NCI-H1417 (cell line): ENCODE data around the gene TAS2R46.
"Not testable (repeated sequence)": the region's sequence is repeated elsewhere in the genome, so short reads cannot be mapped to it uniquely, and the experiment has no call there.

Experiments used
- DNase-seq, 3 experiments: peaks; one replicate each; lab custom pipeline; 2025; lab: John Stamatoyannopoulos, UW

Gene TAS2R46, protein sequence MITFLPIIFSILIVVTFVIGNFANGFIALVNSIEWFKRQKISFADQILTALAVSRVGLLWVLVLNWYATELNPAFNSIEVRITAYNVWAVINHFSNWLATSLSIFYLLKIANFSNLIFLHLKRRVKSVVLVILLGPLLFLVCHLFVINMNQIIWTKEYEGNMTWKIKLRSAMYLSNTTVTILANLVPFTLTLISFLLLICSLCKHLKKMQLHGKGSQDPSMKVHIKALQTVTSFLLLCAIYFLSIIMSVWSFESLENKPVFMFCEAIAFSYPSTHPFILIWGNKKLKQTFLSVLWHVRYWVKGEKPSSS

GRCh38 chr12:11062194-11062593 lies at the start of gene TAS2R46:
Gene TAS2R46 (minus strand): TSS chr12:11062294. CDS start chr12:11062294, 0 bp downstream.
- DNase-seq: not testable (repeated sequence)

GRCh38 chr12:11111213-11111612 lies 49.1 kb upstream of the TAS2R46 start:
- not testable (repeated sequence) for DNase-seq

- DNase-seq: no peak
Measured at GRCh38 chr12:11108862-11109261, 46.8 kb upstream of the TAS2R46 start.

- no peak for DNase-seq
Measured at GRCh38 chr12:11107719-11108118, 45.6 kb upstream of the TAS2R46 start.

DNA sequence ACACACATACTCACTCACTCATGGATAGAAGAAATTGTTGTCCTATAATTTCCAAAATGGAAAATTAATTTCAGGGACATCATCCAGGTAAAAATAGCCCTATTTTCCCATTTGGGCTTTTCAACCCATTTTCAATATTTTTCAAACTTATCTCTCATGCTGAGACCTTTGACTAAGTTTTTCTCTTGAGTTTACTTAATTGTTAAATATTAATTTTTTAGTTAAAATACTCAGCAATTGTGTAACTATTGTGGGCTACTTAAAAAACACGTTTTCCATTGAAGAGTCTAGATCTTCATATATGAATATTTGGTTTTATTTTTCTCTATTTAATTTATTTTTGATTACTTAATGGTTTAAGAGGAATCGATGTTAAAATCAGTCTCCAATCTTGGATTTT lies 44.2 kb upstream of the TAS2R46 start:
- DNase-seq: no peak

- DNase-seq: no peak
Measured at GRCh38 chr12:11105546-11105945, 43.5 kb upstream of the TAS2R46 start.

DNA sequence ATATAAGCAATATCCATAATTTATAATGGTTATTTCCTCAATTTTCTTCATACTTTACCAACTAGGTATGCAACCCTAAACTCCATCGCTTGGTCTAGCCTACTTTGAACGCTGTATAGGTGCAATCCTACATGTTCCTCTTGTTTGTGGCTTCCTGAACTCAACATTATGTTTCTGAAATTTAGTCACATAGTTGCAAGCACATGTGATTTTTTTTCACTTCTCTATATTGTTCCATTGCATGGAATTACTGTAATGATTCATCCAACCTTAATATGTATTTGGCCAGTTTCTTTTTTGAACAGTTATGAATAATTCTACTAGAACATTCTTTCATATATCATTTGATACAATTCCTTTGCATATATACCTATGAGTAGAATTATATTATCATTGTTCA lies 32.8 kb upstream of the TAS2R46 start:
- not testable (repeated sequence) for DNase-seq

DNA sequence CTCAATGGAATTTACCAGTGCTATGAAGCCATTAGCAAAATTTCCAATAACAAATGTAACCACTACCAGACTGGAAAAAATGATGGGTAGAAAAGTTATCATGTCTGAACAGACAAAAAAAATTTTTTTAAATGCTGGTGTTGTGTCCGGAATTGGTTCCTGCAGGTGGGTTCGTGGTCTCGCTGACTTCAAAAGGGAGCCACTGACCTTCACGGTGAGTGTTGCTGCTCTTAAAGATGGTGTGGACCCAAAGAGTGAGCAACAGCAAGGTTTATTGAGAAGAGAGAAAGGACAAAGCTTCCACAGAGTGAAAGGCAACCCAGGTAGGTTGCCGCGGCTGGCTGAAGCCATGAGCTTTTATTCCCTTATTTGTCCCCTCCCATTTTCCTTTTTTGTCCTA lies 30.0 kb upstream of the TAS2R46 start, which contains the start of gene TAS2R43:
Gene TAS2R43 (minus strand): TSS at position 186 of the 400 bp plus-strand sequence. CDS start 84 bp downstream, at position 102.
- no peak for DNase-seq

- DNase-seq: no peak
Measured at GRCh38 chr12:11089246-11089645, 27.2 kb upstream of the TAS2R46 start.

GRCh38 chr12:11085419-11085818 lies 23.3 kb upstream of the TAS2R46 start:
- DNase-seq: no peak

GRCh38 chr12:11081987-11082386 lies 19.9 kb upstream of the TAS2R46 start:
- no peak for DNase-seq

- no peak for DNase-seq
Measured at GRCh38 chr12:11078246-11078645, 16.2 kb upstream of the TAS2R46 start.

DNA sequence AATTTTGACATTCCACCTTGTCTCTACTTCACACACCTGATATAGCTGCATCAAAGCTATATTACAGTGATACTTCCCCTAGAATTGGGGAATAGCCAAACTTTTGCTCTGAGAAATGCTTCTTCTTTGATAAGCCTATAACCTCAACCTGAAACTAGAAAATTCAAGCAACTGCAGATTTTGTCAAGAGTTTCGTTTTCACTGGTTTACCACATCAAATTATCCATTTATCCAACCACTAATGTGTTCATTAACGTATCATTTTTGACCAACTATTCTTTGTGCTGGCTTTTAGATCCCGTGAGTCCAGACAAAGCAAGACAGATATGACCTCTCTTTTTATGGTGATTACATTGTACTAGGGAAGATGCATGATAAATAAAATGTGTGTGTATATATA lies 13.5 kb upstream of the TAS2R46 start:
- no peak for DNase-seq

- DNase-seq: no peak
Measured at GRCh38 chr12:11071414-11071813, 9.3 kb upstream of the TAS2R46 start.

DNA sequence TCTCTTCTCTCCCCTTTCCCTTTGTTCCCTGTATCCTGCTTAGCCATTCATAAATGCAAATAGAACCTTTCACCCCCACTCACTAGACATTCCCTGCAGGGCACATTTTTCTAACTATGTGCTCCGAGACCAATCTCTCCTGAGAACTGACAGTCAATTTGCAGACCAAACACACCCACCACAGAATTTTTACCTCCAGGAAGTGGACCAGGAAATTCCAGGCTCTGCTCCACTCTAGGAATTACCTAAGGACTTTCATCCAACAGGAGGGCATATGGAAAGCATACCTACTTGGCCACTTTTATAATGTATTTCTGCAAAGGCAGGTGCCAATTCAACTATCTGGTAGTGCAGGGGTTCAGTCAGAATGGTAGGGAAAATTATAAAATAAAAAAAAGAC lies 8.9 kb upstream of the TAS2R46 start:
- DNase-seq: no peak

DNA sequence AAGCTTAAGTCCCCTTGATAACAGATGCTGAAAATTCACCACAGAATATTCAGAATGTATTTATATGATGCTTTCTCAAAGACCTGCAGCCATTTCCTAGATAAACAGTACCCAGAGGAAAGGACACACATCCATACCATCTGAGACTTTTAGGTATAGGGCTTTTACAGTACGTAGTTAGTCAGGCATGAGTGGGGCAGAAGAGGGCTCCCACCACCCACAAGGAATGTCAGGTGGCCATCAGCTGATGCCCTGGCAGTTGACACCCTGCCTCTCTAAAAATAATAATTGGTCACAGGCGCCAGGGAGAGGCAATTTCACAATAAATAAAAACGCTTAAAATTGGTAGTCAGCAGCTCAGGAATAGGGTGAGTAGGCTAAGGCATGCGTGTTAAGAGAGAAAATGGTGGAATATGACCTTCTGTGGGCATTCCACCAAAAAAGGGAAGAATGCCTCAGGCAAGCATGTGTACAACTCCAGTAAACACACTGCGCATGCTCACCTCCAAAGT lies 7.8 kb upstream of the TAS2R46 start:
- DNase-seq: no peak

DNA sequence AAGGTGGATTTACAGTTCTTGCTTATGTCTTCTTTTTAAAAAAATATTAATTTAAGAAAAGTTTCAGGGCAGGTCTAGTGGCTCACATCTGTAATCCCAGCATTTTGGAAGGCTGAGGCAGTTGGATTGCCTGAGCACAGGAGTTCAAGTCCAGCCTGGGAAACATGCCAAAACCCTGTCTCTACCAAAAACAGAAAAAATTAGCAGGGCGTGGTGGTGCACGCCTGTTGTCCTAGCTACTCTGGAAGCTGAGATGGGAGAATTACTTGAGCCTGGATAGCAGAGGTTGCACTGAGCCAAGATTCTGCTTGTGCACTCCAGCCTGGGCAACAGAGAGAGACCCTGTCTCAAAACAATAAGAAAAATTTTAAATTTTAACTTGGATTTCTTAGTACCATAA lies 5.4 kb upstream of the TAS2R46 start:
- no peak for DNase-seq

DNA sequence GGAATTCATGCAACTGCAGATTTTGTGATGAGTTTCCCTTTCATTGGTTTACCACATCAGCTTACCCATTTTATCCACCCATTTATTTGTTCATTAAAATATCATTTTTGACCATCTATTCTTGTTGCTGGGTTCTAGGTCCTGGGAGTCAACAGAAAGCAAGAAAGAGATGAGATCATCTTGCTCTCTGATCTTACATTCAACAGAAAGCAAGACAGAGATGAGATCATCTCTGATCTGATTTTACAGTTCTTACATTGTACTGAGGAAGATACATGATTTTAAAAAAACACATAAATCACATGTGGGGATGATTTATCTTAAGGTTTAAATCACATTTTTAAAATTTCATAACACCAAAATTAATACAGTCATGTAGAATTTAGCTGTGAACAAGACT lies 2.3 kb downstream of the TAS2R46 start:
- no peak for DNase-seq

- no peak for DNase-seq
Measured at GRCh38 chr12:11059041-11059440, 3.1 kb downstream of the TAS2R46 start.

- DNase-seq: no peak
Measured at GRCh38 chr12:11055306-11055705, 6.8 kb downstream of the TAS2R46 start.

DNA sequence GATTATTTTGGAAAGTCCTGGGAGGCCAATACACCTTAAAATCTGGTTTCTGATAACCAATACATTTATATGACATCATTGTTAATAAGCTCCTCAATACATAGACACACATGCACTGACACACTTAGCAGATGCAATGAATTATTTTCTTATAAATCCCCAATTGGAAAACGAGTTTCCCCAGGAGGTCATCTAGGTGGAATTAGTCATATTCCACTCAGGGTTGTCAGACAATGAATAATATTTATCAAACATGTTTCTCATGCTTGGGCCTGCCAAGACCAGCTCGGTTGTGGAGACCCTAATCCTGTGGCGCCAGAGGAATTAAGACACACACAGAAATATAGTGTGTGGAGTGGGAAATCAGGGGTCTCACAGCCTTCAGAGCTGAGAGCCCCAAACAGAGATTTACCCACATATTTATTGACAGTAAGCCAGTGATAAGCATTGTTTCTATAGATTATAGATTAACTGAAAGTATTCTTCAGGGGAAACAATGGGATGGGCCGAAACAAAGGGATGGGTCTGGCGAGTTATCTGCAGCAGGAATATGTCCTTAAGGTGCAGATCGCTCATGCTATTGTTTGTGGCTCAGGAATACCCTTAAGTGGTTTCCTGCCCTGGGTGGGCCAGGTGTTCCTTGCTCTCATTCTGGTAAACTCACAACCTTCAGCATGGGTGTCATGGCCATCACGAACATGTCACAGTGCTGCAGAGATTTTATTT lies 12.1 kb downstream of the TAS2R46 start:
- not testable (repeated sequence) for DNase-seq

- DNase-seq: not testable (repeated sequence)
Measured at GRCh38 chr12:11041366-11041765, 20.7 kb downstream of the TAS2R46 start.

GRCh38 chr12:11040162-11040561 lies 21.9 kb downstream of the TAS2R46 start:
- DNase-seq: no peak
